CD4-positive, alpha-beta T cell treated with Interleukin-6 for 4 hours (primary cell): ENCODE measurements around the gene ZNF701.
A peak's percentile ranks its signal among the peaks of the same experiment; 100 is the strongest.
"Not testable (repeated sequence)": the region's sequence is repeated elsewhere in the genome, so short reads cannot be mapped to it uniquely, and the experiment has no call there.

Source experiments
- DNase-seq: peaks from one replicate; pipeline ENCODE4 v3.0.0-alpha.2; 2020; ENCODE audit warnings: mixed read lengths

Gene ZNF701

GRCh38 chr19:52566588-52566987 lies 3.5 kb upstream of the ZNF701 start:
- DNase-seq: no peak

GRCh38 chr19:52567921-52568320 lies 2.2 kb upstream of the ZNF701 start:
- no peak for DNase-seq

DNA sequence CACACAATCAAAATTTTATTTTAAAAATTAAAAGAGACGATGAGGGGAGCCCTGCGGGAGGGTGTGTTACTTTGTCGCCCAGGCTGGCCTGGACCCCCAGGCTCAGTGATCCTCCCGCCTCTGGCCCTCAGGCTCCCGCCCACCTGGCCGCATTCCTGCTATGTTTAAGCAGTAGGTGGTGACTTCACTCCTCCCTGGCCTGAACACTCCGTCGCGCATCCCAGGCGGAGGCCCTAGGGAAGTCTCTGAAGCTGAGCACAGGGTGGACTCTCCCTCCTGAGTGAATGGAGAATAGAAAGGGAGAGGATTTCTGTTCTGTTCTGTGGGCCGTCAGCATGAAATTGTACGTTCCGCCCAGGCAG lies 468 bp upstream of the ZNF701 start:
- not testable (repeated sequence) for DNase-seq

- no peak for DNase-seq
Measured at GRCh38 chr19:52584736-52585440, 14.8 kb downstream of the ZNF701 start.

DNA sequence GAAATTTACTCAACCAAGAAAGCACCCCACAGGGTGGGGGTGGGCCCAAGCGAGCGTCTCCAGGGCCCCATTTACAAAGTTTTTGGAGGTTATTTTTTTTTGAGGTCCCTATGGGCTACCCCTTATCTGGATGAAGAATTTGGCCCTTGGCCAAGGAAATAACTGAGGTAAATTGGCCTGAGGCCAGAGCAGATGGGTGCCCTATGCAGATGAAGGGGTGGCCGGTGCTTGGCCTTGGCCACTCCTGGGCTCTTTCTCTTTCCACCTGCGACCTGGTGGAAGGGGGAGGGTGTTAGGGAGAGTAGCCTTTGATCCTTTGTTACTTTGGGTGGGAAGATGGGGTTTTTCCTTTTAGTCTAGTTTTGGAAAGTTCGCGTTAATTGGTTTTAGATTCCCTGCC lies 15.5 kb downstream of the ZNF701 start:
- no peak for DNase-seq

DNA sequence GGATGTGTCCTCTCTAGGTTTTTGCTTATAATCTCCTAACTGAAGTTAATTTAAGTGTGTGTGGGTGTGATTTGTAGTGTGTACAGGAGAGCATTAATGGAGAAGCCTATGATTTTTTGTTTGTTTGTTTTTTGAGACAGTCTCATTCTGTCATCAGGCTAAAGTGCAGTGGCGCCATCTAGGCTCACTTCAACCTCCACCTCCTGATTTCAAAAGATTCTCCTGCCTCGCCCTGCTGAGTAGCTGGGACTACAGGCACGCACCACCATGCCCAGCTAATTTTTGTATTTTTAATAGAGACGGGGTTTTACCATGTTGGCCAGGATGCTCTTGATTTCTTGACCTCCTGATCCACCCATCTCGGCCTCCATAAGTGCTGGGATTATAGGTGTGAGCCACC lies 20.6 kb downstream of the ZNF701 start:
- DNase-seq: no peak

DNA sequence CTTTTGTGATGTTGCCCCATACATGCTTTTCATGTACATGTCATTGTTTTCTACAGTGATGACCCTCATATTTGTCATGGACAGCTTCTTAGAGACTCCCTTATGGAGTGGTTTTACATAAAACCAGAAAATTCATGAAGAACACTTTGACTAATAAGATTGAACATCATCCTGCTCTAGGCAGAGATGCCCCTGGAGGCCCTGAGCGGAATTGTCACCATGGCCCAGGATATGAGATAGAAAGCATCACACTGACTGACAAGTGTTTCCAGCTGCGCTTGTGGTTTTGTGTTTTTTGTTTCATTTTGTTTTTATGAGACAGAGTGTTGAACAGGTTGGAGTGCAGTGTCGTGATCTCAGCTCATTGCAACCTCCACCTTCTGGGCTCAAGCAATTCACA lies 22.2 kb downstream of the ZNF701 start:
- no peak for DNase-seq

- DNase-seq: not testable (repeated sequence)
Measured at GRCh38 chr19:52593441-52593840, 23.4 kb downstream of the ZNF701 start.

- no peak for DNase-seq
Measured at GRCh38 chr19:52599241-52599640, 29.2 kb downstream of the ZNF701 start.

- DNase-seq: peak; percentile 41
Measured at GRCh38 chr19:52600639-52601024, 30.5 kb downstream of the ZNF701 start.

DNA sequence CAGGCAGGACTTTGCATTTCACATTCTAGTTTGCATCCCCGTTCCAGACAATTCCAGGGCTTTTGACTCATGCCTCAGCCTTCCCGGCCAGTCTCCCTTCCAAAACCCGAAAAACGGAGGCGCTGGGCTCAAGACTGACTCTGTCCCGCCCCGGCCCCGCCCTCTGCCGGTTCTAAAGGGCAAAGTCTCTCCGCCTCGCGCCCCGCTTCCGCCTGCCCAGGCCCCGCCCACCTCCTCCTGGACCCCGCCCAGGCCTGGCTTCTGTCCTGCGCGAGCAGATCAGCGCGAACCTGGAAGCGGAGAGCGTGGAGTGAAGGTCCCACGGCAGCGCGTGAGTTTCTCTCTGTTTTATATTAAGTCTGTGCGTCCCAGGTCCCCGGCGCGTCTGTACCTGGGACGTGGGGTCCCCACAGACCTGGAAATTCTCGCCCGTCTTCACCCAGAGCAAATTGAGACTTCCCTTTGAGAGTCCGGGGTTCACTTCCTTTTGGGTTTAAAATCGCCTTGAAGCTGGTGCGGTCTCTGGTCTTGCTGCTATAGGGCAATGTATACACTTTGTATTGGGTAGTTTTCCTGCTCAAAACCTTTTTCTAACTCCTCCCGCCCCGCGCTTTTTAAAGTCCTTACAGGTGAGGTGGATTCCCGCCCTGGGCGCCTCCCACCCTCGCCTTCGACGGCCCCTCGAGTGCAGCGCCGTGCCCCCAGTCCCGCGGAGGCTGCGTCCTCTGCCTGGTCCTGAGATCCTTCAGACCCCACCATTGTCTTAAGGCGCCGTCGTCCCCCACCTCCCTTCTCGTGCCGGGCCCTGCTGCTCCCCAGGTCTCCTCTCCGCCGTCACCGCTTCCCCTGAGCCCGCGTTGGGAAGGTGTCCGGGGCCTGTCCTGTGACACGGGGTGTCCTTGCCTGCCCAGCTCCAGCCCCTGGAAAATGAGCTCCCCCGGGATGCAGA lies 31.2 kb downstream of the ZNF701 start:
- peak; percentile 97 for DNase-seq

DNA sequence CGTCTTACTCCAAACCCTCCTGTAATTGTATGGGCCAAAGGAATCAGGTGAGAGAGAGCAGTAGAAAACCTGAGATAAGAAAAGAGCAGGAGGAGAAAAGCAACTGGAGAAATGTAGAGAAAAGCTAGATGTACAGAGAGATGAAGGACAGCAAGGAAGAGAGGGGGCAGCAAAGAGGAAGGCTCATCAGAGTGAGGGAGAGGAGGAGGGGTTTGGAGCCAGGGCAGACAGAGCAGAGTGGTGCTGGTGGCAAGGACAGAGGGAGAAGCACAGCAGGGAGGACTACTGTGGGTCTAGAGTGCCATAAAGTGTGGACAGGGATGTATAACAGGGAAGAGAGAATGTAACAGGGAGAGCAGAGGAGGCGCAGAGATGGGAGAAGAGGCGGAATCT lies 31.9 kb downstream of the ZNF701 start:
- not testable (repeated sequence) for DNase-seq

DNA sequence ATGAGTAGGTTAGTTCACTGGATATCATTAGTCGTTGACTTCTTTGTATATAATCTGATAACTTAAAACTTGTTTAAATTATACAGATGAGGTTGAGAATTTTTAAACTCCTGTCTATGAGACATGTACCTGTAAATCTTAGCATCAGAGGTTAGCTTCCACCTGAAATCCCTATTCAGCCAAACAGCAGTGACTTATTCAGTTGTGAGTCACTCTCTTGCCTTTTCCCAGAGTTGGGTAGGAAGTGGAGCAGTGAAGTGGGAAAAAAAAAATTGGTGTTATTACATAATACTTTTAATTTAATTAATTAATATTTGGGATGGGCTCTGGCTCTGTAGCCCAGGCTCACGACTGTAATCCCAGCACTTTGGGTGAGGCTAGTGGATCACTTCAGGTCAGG lies 32.9 kb downstream of the ZNF701 start:
- no peak for DNase-seq

GRCh38 chr19:52603558-52604207 lies 33.6 kb downstream of the ZNF701 start:
- DNase-seq: no peak

GRCh38 chr19:52613299-52613906 lies 43.3 kb downstream of the ZNF701 start:
- no peak for DNase-seq

- no peak for DNase-seq
Measured at GRCh38 chr19:52621376-52621775, 51.3 kb downstream of the ZNF701 start.

- peak; percentile 16 for DNase-seq
Measured at GRCh38 chr19:52622261-52622660, 52.2 kb downstream of the ZNF701 start.

- no peak for DNase-seq
Measured at GRCh38 chr19:52626915-52627314, 56.8 kb downstream of the ZNF701 start.

- DNase-seq: not testable (repeated sequence)
Measured at GRCh38 chr19:52627441-52627840, 57.4 kb downstream of the ZNF701 start.

DNA sequence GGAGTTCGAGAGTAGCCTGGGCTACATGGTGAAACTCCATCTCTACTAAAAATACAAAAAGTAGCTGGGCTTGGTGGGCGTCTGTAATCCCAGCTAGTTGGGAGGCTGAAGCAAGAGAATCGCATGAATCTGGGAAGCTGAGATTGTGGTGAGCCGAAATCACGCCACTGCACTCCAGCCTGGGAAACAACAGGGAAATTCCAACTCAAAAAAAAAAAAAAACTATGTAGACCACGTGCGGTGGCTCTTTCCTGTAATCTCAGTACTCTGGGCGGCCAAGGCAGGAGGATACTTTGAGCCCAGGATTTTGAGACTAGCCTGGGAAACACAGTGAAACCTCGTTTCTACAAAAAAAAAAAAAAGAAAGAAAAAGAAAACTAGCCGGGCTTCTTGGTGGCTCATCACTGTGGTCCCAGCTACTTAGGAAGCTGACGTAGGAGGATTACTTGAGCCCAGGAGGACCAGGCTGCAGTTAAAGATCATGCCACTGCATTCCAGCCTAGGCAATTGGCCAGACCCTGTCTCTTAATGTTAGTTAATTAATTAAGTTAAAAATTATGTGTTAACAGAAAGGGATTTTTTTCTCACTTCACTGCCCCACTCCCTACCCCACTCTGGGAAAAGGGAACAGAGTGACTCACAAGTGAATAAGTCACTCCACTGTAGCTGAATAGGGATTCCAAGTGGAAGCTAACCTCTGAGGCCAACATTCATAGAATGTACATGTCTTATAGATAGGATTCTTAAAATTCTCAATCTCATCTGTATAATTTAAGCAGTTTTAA lies 65.9 kb downstream of the ZNF701 start:
- no peak for DNase-seq
